Tibial nerve (tissue), 4 donors: ENCODE measurements around the gene DNAJB4.

Source experiments
- CTCF ChIP-seq, 5 experiments: fragments of 200-600 bp in 3 of 5; fragments of 450-650 bp in 2 of 5; sonication (generic) in 3 of 5; IDR thresholded peaks; one replicate each; pipeline ENCODE4 v1.5.1; 2016 to 2019; ENCODE audit warnings: antibody characterized with exemption in 5 of 5, mild to moderate bottlenecking in 3 of 5, moderate library complexity in 2 of 5
- EP300 ChIP-seq, 2 donors: sonication (generic); formaldehyde crosslinking; IDR thresholded peaks; one replicate each; pipeline ENCODE4 v1.6.1; 2017; ENCODE audit warnings: antibody characterized with exemption in 2 of 2, mild to moderate bottlenecking in 1 of 2
- POLR2A ChIP-seq, 2 donors: fragments of 450-650 bp; IDR thresholded peaks; one replicate each; pipeline ENCODE4 v1.6.1; 2017; ENCODE audit warnings: antibody characterized with exemption in 2 of 2, mild to moderate bottlenecking in 2 of 2, moderate library complexity in 2 of 2

GRCh38 chr1:78058670-78059069, 53.9 kb downstream of the DNAJB4 start:
- TF ChIP-seq EP300 (IDR thresholded peaks at IDR 0.05): no peak
- no peak for TF ChIP-seq CTCF (IDR thresholded peaks at IDR 0.05)
- TF ChIP-seq POLR2A (IDR thresholded peaks at IDR 0.05): no peak
